ENCODE results near the gene PIP5K1B.

- TF ChIP-seq EZH2phosphoT487 (IDR thresholded peaks at IDR 0.05; ENCODE audit: borderline replicate concordance, low read length) (no peak), CTCF (IDR thresholded peaks at IDR 0.05; ENCODE audit: low read depth, low read length, poor library complexity, severe bottlenecking) (no peak)
These were observed 89.9 kb downstream of the PIP5K1B start for GRCh38 chr9:68794898-68795297.
